Islet precursor cell (in vitro differentiated cells): ENCODE results near the gene HMGXB3.

Experiments
- DNase-seq: peaks from one replicate; pipeline ENCODE4 v3.0.0-alpha.2; 2018

The HMGXB3 gene

GRCh38 chr5:150070821-150071220, 70.3 kb downstream of the HMGXB3 start:
- DNase-seq = peak; percentile 18

DNA sequence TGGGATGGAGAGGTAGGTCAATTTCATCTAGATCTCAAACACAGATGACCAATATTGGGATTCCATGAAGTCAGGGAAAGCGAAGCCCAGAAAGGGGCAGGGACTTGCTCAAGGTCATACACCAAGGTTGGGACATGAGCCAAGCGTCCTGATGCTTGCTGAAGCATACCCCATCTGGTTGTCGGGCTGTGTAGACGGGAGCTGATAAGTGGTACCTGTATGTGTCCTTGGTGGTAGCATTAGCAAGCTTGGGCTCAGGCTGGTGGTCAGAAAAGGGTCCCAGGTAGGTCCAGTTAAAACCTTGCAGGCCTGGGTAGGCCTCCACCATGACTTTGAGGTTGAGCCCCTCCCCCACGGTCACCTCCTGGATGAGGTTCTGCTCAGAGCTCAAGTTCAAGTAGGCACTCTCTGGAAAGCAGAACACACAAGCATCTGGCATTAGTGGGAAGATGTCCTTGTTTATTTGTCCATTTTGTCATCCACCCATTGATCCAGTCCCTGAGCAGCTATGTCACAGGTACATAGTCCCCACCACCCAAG, 72.6 kb downstream of the HMGXB3 start:
- DNase-seq = no peak

GRCh38 chr5:150073677-150074076, 73.1 kb downstream of the HMGXB3 start:
- DNase-seq = peak; percentile 11

GRCh38 chr5:150075233-150075632, 74.7 kb downstream of the HMGXB3 start:
- peak; percentile 22 for DNase-seq

DNA sequence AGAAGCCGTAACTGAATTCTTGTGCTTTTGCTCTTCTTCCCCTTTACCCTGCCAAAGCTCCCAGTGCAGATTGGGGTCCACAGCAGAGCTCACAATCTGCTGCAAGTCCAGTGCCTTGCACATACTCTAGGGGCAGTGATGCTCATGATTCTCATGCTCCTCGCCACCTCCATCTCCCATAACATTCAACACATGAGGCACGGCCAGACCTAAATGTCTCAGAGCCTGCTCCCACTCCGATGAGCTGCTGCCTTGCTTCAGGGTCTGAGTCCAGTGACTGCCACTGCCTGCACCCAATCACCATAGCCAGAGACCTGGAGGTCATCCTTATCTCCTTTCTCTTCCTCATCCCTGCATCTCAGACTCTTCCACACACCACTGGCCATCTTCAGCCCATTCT, 75.3 kb downstream of the HMGXB3 start:
- DNase-seq = peak; percentile 51

- peak; percentile 33 for DNase-seq
Observed at GRCh38 chr5:150077060-150077459, 76.5 kb downstream of the HMGXB3 start.

- peak; percentile 35 for DNase-seq
Observed at GRCh38 chr5:150077996-150078801, 77.7 kb downstream of the HMGXB3 start.

DNA sequence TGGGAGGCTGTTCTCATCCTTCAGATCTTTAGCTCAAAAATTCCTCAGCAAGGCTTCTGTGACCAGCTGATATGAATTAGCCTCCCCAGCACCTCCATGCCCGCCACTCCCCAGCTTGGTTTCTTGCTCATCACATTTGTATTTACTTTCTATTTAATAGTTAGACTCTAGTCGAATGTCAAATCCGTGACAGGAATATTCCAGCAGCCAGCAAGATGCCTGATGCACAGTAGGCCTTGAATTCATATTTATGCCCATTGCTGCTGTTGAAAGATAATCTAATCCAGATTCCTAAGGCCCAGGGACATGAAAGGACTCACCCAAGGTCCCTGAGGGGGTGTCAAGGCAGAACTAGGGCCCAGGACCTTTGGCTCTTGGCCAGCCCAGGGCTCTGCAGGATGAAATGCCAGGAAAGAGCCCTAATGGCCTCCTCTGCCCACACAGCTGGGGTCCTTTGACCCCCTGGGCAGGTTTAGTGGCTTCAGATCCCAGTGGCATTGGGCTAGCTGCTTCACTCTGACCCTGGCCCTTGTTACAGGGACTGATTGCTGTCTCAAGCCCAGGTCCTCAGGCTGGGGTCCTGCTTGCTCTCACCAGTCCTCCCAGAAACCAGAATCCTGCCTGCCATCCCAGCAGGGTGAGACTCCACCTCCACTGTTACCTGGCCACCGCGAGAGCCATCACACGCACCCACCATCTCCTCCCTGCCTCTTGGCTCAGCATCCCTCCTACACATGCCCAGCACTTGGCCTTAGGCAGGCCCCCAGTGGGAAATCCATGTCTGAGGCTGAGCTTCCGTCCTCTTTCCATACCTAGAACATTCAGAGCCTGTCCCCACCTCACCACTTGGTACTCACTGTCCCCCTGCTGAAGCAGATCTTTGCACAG, 78.5 kb downstream of the HMGXB3 start:
- peak; percentile 32 for DNase-seq

DNA sequence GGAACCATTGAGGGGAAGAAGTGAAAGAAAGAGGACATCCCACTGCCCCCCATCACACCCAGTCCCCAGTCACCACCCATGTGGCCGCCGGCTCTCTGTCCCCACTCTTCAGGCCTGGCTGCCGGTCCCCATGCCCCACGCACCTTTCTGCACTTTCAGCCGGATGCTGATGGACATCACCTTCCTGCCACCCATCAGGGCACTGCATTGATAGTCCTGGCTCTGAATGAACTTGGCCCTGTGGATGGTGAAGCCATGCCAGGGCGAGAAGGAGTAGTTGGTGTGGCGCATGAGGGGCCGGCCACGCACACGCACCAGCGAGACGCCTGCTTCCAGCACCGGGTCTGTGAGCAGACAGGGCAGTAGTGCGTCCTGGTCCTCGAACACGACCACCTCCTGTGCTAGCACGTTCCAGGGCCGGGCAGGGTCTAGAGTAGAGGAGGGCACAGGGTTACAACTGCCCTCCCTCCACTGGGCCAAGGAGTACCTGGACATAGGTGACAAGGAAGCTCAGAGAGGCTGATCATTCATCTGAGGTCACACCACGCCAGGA, 79.4 kb downstream of the HMGXB3 start:
- DNase-seq = peak; percentile 43

DNA sequence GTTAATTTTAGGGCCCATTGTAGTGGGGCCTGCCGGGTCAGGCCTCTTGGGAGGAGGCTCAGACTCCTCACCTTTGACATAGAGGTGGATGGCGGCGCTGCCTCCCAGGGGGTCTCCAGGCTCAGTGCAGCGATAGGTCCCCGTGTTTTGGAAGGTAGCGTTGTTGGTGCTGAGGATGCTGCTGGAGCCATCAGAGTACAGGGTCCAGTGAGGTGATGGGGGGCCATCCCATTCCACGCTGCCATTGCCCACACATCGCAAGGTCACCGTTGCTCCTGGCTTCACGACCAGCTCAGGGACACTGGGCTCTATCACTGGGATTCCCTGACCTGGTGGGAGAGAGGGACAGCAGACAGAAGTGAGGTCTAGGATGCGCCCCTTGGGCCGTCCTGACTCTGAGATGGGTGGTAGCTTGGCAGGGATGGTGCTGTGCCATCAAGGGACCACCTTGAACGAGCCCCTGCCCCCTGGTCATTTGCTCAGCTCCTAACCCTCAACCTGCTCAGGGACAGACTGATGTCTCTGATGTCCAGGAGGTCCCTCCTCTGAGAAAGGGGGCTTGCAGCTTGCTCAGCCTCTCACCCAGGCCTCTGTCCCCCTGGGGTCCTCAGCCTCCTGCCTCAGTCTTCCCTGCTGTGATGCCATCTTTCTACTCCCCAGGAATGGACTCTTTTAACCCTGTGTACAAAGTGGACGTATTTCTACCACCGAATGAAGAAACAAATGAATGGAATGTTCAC, 80.3 kb downstream of the HMGXB3 start:
- DNase-seq = peak; percentile 41

DNA sequence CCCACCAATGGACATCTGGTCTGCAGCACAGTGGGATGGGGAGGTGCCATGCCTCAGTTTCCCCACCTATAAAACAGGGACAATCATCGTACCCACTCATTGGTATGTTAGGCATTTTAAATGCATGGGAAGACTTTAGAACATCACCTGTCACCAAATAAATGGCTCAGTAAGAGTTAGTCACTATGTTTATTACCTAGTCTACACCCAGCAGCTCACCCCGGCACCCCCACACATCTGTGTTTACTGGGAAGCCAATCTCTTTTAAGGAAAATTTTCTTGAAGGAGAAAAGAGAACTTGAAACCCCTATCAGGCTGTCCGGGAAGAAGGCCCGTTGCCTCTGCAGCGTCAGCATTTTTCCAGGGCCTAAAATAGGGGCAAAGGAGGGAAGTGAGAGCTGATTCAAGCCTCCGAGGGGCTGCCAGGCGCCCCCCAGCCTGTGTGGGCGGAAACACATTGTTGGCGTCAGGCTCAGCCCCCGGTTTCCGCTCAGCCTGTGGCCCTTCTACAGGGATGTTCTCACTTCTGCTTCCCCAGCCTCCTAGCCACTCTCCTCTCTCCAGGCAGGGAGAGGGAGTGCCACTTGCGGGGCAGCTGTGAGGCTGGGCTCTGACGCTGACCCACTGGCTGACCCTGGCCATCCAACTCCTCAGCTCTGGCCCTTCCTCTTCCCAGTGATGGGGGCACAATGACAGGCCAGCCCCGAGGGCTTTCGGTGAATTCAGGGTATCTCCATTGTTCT, 81.2 kb downstream of the HMGXB3 start:
- peak; percentile 52 for DNase-seq

GRCh38 chr5:150082374-150082773, 81.8 kb downstream of the HMGXB3 start:
- peak; percentile 55 for DNase-seq

GRCh38 chr5:150082889-150083288, 82.3 kb downstream of the HMGXB3 start:
- peak; percentile 29 for DNase-seq

DNA sequence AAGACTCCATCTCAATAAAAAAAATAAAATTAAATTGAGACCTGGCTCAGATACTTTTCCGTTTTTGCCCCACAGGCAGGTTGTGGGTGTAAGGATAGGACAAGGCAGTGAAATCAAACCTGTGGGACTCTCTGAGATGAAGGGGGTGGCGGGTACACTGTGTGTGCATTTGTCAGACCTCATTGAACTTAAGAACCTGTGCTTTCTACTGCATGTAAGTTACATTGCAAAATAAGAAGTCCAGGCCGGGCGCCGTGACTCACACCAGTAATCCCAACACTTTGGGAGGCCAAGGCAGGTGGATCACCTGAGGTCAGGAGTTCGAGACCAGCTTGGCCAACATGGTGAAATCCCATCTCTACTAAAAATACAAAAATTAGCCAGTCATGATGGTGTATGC, 84.2 kb downstream of the HMGXB3 start:
- peak; percentile 37 for DNase-seq

- DNase-seq = peak; percentile 22
Observed at GRCh38 chr5:150085191-150085912, 84.8 kb downstream of the HMGXB3 start.

DNA sequence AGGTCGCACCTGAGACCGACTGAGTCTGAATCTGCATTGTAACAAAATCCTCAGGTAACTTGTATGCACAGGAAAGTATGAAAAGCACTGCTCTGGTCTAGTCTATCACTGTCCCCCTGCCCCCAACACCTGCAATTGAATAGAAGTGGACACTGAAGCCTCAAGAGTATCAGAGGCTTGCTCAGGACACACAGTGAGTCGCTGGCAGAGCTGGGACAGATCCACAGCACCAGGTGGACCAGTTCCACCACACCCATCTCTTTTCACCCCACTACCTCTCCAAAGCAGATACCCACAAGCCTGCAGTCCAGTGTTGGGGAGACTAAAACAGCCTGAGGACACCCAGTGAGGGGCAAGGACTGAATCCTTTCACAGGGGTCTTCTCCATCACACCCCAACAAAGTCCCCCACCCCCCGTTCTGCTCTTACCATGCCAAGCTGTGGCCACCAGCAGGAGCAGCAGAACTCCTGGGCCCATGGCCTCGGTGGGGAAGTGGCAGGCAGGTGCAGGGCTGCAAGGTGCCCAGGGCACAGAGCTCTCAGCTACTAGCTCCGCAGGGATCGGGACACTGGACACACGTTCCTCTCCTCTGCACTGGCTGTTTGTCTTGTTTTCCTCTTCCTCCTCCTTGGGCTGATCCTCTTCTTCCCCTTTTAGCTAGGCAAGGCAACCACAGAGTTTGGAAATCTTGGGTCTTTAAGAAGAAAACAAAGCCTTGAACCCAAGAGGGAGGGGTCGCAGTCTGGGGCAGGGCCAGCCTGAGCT, 85.6 kb downstream of the HMGXB3 start, which contains the start of gene CSF1R:
CSF1R (minus strand) TSS at position 605 of the 766 bp plus-strand sequence; CDS start at position 478, 127 bp downstream.
- peak; percentile 37 for DNase-seq

GRCh38 chr5:150092159-150092787, 91.7 kb downstream of the HMGXB3 start:
- no peak for DNase-seq

- DNase-seq = no peak
Observed at GRCh38 chr5:150097152-150097551, 96.6 kb downstream of the HMGXB3 start.

DNA sequence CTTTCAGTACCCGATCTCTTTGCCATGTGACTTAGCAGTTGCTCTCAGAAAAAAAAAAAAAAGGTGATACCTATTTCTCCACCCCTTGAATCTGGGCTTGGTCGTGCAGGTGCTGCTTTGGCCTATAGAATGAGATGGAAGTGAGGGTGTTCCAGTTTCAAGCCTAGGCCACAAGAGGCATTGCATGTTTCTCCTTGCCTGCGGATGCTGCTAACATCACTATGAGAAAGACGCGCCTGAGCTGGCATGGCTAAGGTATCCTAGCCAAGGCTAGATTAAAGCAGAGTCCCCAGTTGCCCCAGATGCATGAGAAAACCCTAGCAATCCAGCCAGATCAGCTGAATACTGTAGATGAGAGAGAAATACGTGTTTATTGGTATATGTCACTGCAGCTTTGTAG, 100.5 kb downstream of the HMGXB3 start:
- DNase-seq = peak; percentile 47
